ENCODE measurements around the gene ZP3.

- TF ChIP-seq CTCF (conservative IDR thresholded peaks at IDR 0.05) (no peak), EZH2 (IDR thresholded peaks at IDR 0.05; ENCODE audit: low read depth) (no peak)
Observed at GRCh38 chr7:76427635-76428034, 2.9 kb downstream of the ZP3 start.

Measured in PC-9 (cell line).